H1 (cell line): ENCODE measurements around the gene SIRT3. TPM values are rescaled to one million over a fixed set of nuclear protein-coding genes. Genes with fewer than 3 reads are reported as not detected.

Experiments used
- CTCF ChIA-PET: fragments of 300-600 bp; sonication (Branson Sonifier 250); formaldehyde crosslinking; loops from one replicate; lab custom pipeline; 2021; ENCODE audit not compliant: partially characterized antibody; lab: Charles Lee
- POLR2A ChIA-PET: fragments of 300-600 bp; sonication (Branson Sonifier 250); formaldehyde crosslinking; loops from one replicate; lab custom pipeline; 2021; ENCODE audit warnings: inconsistent platforms; ENCODE audit not compliant: partially characterized antibody; lab: Charles Lee
- DNase-seq, 2 experiments: peaks; one replicate each; pipeline versions ENCODE4 v3.0.0 to v3.0.0-alpha.2; 2010 to 2022; ENCODE audit warnings: low spot score in 2 of 2, low read depth in 1 of 2, mixed read lengths in 1 of 2
- FAIRE-seq: peaks from 2 replicates; lab custom pipeline; 2011; peaks lifted over from hg19 to GRCh38; lab: Jason Lieb, UNC
- H2AFZ ChIP-seq: 2 replicates; pipeline ENCODE4 v1.8.1; 2012; ENCODE audit warnings: low read length, inconsistent platforms
- H2AK5ac ChIP-seq: 2 replicates; pipeline ENCODE4 v1.6.1; 2013; ENCODE audit warnings: low read depth, low read length
- H2BK120ac ChIP-seq: replicated peaks from 2 replicates; pipeline ENCODE3; 2013; ENCODE audit warnings: low read depth, low read length, inconsistent platforms
- H2BK12ac ChIP-seq: 2 replicates; pipeline ENCODE4 v1.6.1; 2013; ENCODE audit warnings: low read depth, low read length
- H2BK15ac ChIP-seq: 2 replicates; pipeline ENCODE4 v1.6.1; 2013; ENCODE audit warnings: low read length
- H2BK20ac ChIP-seq: 2 replicates; pipeline ENCODE4 v1.6.1; 2013; ENCODE audit warnings: low read length
- H2BK5ac ChIP-seq: 2 replicates; pipeline ENCODE4 v1.6.1; 2013; ENCODE audit warnings: low read depth, low read length
- H3K14ac ChIP-seq: 2 replicates; pipeline ENCODE4 v1.6.1; 2013; ENCODE audit warnings: inconsistent platforms; ENCODE audit not compliant: insufficient read length
- H3K18ac ChIP-seq: 2 replicates; pipeline ENCODE4 v1.6.1; 2013; ENCODE audit warnings: low read length; ENCODE audit errors: extremely low read depth
- H3K23ac ChIP-seq: 2 replicates; pipeline ENCODE4 v1.6.1; 2013; ENCODE audit warnings: inconsistent platforms; ENCODE audit not compliant: insufficient read length
- H3K23me2 ChIP-seq: 2 replicates; pipeline ENCODE4 v1.6.1; 2013; ENCODE audit warnings: low read depth, low read length
- H3K27ac ChIP-seq: 2 replicates; pipeline ENCODE4 v1.6.1; 2011; ENCODE audit warnings: low read depth, low read length, inconsistent platforms
- H3K27me3 ChIP-seq, 4 experiments: replicated peaks in 1 of 4; 1 replicate in 1 of 4; 2 replicates in 3 of 4; pipeline versions ENCODE4 v1.6.1 to v1.8.1; 2011 to 2013; ENCODE audit warnings: low read length in 3 of 4, mild to moderate bottlenecking in 3 of 4, inconsistent platforms in 2 of 4, mixed read lengths in 2 of 4, moderate library complexity in 1 of 4; ENCODE audit not compliant: control insufficient read depth in 3 of 4, insufficient read depth in 3 of 4; ENCODE audit errors: extremely low read depth in 1 of 4
- H3K36me3 ChIP-seq, 4 experiments: 2 replicates each; pipeline versions ENCODE4 v1.6.1 to v1.8.1; 2011 to 2013; ENCODE audit warnings: mild to moderate bottlenecking in 4 of 4, low read length in 3 of 4, moderate library complexity in 2 of 4, control low read depth in 1 of 4, inconsistent platforms in 1 of 4; ENCODE audit not compliant: insufficient read depth in 4 of 4, control insufficient read depth in 2 of 4
- H3K4ac ChIP-seq: replicated peaks from 2 replicates; pipeline ENCODE3; 2013; ENCODE audit warnings: low read length, low read depth, mixed read lengths, inconsistent platforms; ENCODE audit not compliant: insufficient read length
- H3K4me1 ChIP-seq, 4 experiments: replicated peaks in 1 of 4; 1 replicate in 1 of 4; 2 replicates in 3 of 4; pipeline versions ENCODE4 v1.6.1 to v1.8.1; 2011 to 2013; ENCODE audit warnings: low read length in 3 of 4, inconsistent platforms in 2 of 4, mixed read lengths in 1 of 4; ENCODE audit not compliant: insufficient read depth in 4 of 4, control insufficient read depth in 3 of 4
- H3K4me2 ChIP-seq, 2 experiments: 2 replicates each; pipeline versions ENCODE4 v1.6.1 to v1.8.1; 2011 to 2013; ENCODE audit warnings: low read depth in 2 of 2, low read length in 2 of 2, control low read depth in 1 of 2, inconsistent platforms in 1 of 2, mild to moderate bottlenecking in 1 of 2; ENCODE audit not compliant: insufficient read depth in 1 of 2
- H3K4me3 ChIP-seq, 4 experiments: fragments of 200-600, 300-600 bp in 1 of 4; sonication (generic), shearing (Covaris generic), sonication (Bioruptor Twin) in 1 of 4; 2 replicates each; pipeline versions ENCODE4 v1.5.1 to v1.8.1; 2011 to 2016; ENCODE audit warnings: low read length in 4 of 4, low read depth in 3 of 4, control low read depth in 2 of 4, inconsistent platforms in 2 of 4, mild to moderate bottlenecking in 2 of 4, mixed read lengths in 1 of 4, moderate library complexity in 1 of 4; ENCODE audit not compliant: insufficient read depth in 2 of 4; ENCODE audit errors: extremely low read depth in 1 of 4
- H3K56ac ChIP-seq: replicated peaks from 2 replicates; pipeline ENCODE3; 2013; ENCODE audit warnings: low read depth, mild to moderate bottlenecking, mixed read lengths, low read length, inconsistent platforms; ENCODE audit not compliant: insufficient read length
- H3K79me1 ChIP-seq: 2 replicates; pipeline ENCODE4 v1.6.1; 2013; ENCODE audit warnings: low read depth, low read length, control low read depth
- H3K79me2 ChIP-seq, 2 experiments: 2 replicates each; pipeline versions ENCODE4 v1.6.1 to v1.8.1; 2012 to 2013; ENCODE audit warnings: low read length in 2 of 2, mild to moderate bottlenecking in 2 of 2, inconsistent platforms in 1 of 2; ENCODE audit not compliant: insufficient read depth in 2 of 2, control insufficient read depth in 1 of 2
- H3K9ac ChIP-seq, 4 experiments: replicated peaks in 1 of 4; 1 replicate in 1 of 4; 2 replicates in 3 of 4; pipeline versions ENCODE4 v1.6.1 to v1.8.1; 2011 to 2013; ENCODE audit warnings: low read depth in 3 of 4, low read length in 3 of 4, control low read depth in 2 of 4, mild to moderate bottlenecking in 2 of 4, moderate library complexity in 2 of 4, inconsistent platforms in 1 of 4; ENCODE audit errors: extremely low read depth in 1 of 4
- H3K9me3 ChIP-seq, 2 experiments: 2 replicates each; pipeline versions ENCODE4 v1.6.1 to v1.8.1; 2012 to 2013; ENCODE audit warnings: mild to moderate bottlenecking in 2 of 2, moderate library complexity in 2 of 2, control low read depth in 1 of 2, inconsistent platforms in 1 of 2, low read depth in 1 of 2, low read length in 1 of 2, mixed read lengths in 1 of 2; ENCODE audit not compliant: insufficient read depth in 2 of 2
- H4K20me1 ChIP-seq, 2 experiments: replicated peaks in 1 of 2; 2 replicates each; pipeline versions ENCODE3 to v1.8.1; 2011 to 2013; ENCODE audit warnings: inconsistent platforms in 2 of 2, low read length in 2 of 2, mild to moderate bottlenecking in 1 of 2; ENCODE audit not compliant: insufficient read depth in 2 of 2, control insufficient read depth in 1 of 2
- H4K5ac ChIP-seq: 2 replicates; pipeline ENCODE4 v1.6.1; 2013; ENCODE audit warnings: low read length, low read depth, mixed read lengths, inconsistent platforms; ENCODE audit not compliant: insufficient read length
- H4K8ac ChIP-seq: 2 replicates; pipeline ENCODE4 v1.8.0; 2013; ENCODE audit warnings: mild to moderate bottlenecking, moderate library complexity, low read length, inconsistent platforms; ENCODE audit not compliant: insufficient read depth; ENCODE audit errors: extremely low read depth
- H4K91ac ChIP-seq: replicated peaks from 2 replicates; pipeline ENCODE3; 2013; ENCODE audit warnings: low read length, mixed read lengths, inconsistent platforms; ENCODE audit not compliant: insufficient read length
- CHD2 ChIP-seq: IDR thresholded peaks from 2 replicates; pipeline ENCODE4 v1.6.1; 2012; ENCODE audit warnings: low read length, improper control_type of control experiment
- CTBP2 ChIP-seq: IDR thresholded peaks from 2 replicates; pipeline ENCODE4 v1.7.0; 2011; ENCODE audit warnings: borderline replicate concordance, mild to moderate bottlenecking, moderate library complexity, mixed read lengths, low read length; ENCODE audit not compliant: insufficient read depth, insufficient read length
- EZH2 ChIP-seq: fragments of 200-600 bp; sonication (generic); IDR thresholded peaks from 2 replicates; pipeline ENCODE4 v1.7.1; 2012; ENCODE audit warnings: low read depth, mild to moderate bottlenecking, moderate library complexity, low read length, inconsistent platforms; ENCODE audit not compliant: severe bottlenecking
- POLR2A ChIP-seq, 2 experiments: IDR thresholded peaks; 1 replicate in 1 of 2; 2 replicates in 1 of 2; pipeline ENCODE4 v1.6.1; 2011; ENCODE audit warnings: low read depth in 2 of 2, low read length in 2 of 2, mild to moderate bottlenecking in 2 of 2; ENCODE audit errors: control extremely low read depth in 1 of 2
- RBBP5 ChIP-seq: IDR thresholded peaks from 2 replicates; pipeline ENCODE4 v1.7.1; 2012; ENCODE audit warnings: low read depth, mild to moderate bottlenecking, inconsistent platforms, low read length, moderate library complexity, borderline replicate concordance
- RFX5 ChIP-seq: IDR thresholded peaks from 2 replicates; pipeline ENCODE4 v1.6.1; 2011; ENCODE audit warnings: low read depth, low read length, improper control_type of control experiment, borderline replicate concordance
- SIN3A ChIP-seq, 2 experiments: IDR thresholded peaks in 1 of 2; conservative IDR thresholded peaks in 1 of 2; 2 replicates each; pipeline ENCODE4 v1.6.1; 2011 to 2012; ENCODE audit warnings: low read length in 2 of 2, improper control_type of control experiment in 1 of 2, low read depth in 1 of 2, mild to moderate bottlenecking in 1 of 2
- SP2 ChIP-seq: IDR thresholded peaks from 2 replicates; pipeline ENCODE4 v1.6.1; 2012; ENCODE audit warnings: mild to moderate bottlenecking, low read length, inconsistent platforms
- TAF7 ChIP-seq: optimal IDR thresholded peaks from 2 replicates; pipeline ENCODE3; 2011; ENCODE audit warnings: low read depth, mild to moderate bottlenecking, inconsistent platforms, low read length, moderate library complexity, borderline replicate concordance
- TEAD4 ChIP-seq: IDR thresholded peaks from 2 replicates; pipeline ENCODE4 v1.6.1; 2012; ENCODE audit warnings: low read depth, low read length, inconsistent platforms, mixed read lengths
- WGBS, 2 experiments: shearing (Covaris generic) in 1 of 2; methylation state at CpG; one replicate each; pipeline versions ENCODE4 v1.1.6 to v1.1.7; 2013 to 2015; ENCODE audit warnings: low lambda C conversion rate in 2 of 2, mixed read lengths in 2 of 2, inconsistent platforms in 1 of 2, low coverage in 1 of 2, missing lambda C conversion rate in 1 of 2; ENCODE audit not compliant: insufficient replicate concordance in 2 of 2, insufficient coverage in 1 of 2, insufficient read length in 1 of 2; ENCODE audit errors: extremely low coverage in 1 of 2, missing lambda C conversion rate in 1 of 2; 5-methylcytosine and 5-hydroxymethylcytosine counted together
- polyA plus RNA-seq, 7 experiments: library from polyadenylated mRNA; depleted of rRNA in 3 of 7; stranded (reverse) in 5 of 7; unstranded in 2 of 7; fragments of >200 nt in 5 of 7; fragments of 200-250 nt in 2 of 7; gene quantifications; 1 replicate in 5 of 7; 2 replicates in 1 of 7; 4 replicates in 1 of 7; pipeline versions ENCODE4 v1.2.1 to v1.2.3, GENCODE V29; 2011 to 2013; ENCODE audit warnings: missing spikeins in 2 of 7, mixed read lengths in 2 of 7
- total RNA-seq: library from RNA; stranded (reverse); fragmentation: NEBNext Ultra II Directional; extraction: Animal tissue kit (Norgen Biotek cat#: 25700); gene quantifications from 2 replicates; pipeline ENCODE4 v1.2.1, GENCODE V29; 2021

SIRT3 gene
- total and polyA plus RNA-seq, 2 of the 8 experiments (the other 6 are each of a cell fraction or from before 2014, with no cell fraction given): 14.3 to 21.6 TPM

GRCh38 chr11:284105-285020 lies 48.2 kb upstream of the SIRT3 start:
- Histone ChIP-seq H4K8ac (peak overlapping the region; percentile 82; the same call in 1 of the 2 replicates), H3K36me3 (no peaks in the 10 kb centered on the region), H3K23ac (no peak overlapping the region), H2BK120ac (peak overlapping the region; percentile 92), H3K27ac (no peak overlapping the region; the same call in 1 of the 2 replicates), H2BK5ac (peak overlapping the region; percentile 88; the same call in 1 of the 2 replicates), H4K91ac (peak overlapping the region; percentile 74), H3K14ac (no peak overlapping the region), H3K79me1 (no peaks in the 10 kb centered on the region), H3K18ac (no peak overlapping the region), H2AK5ac (0 out of 2 replicates have a peak overlapping the region, but pooled peaks have one; percentile 40), H3K9me3 (peaks cover 0 to 3% of the 10 kb centered on the region in 2 experiments; a peak in 1 of 4 replicates), H3K4me2 (no peak overlapping the region), H2BK15ac (0 out of 2 replicates have a peak overlapping the region, but pooled peaks have one; percentile 72), H3K9ac (no peak overlapping the region), H3K4me3 (no peak overlapping the region), H3K27me3 (peaks cover 5 to 16% (median 13%) of the 10 kb centered on the region in 4 experiments; a peak in 6 of 7 replicates), H4K5ac (peak overlapping the region; percentile 38), H3K79me2 (no peaks in the 10 kb centered on the region), H3K4ac (peak overlapping the region; percentile 32), H3K56ac (no peak overlapping the region), H3K4me1 (peaks cover 0 to 14% (median 9%) of the 10 kb centered on the region in 4 experiments; a peak in 6 of 7 replicates), H3K23me2 (peaks cover 5% of the 10 kb centered on the region; the same call in 1 of the 2 replicates), H2BK20ac (no peak overlapping the region), H2BK12ac (peak overlapping the region; percentile 39; the same call in 1 of the 2 replicates), H4K20me1 (no peaks in the 10 kb centered on the region), H2AFZ (no peak overlapping the region)
- FAIRE-seq (no peak), DNase-seq (peak in 1 of 2 experiments; percentile 45)
- POLR2A ChIA-PET: interaction anchor here (1.1 to 7.7 kb wide), 7 partner anchors 8 to 87 kb away, joined by 3 to 51 read pairs (median 5); partner anchors contain the start of gene IFITM5
- CTCF ChIA-PET: interaction anchor here (0.9 to 8.6 kb wide), 6 partner anchors 10 to 80 kb away, joined by 3 to 88 read pairs (median 5); no protein-coding TSS in a partner anchor
- 85% methylated on average over 22 of the region's 24 CpGs; no CpG with 5 or more reads in 1 of the 2 experiments for WGBS, 2 experiments
- TF ChIP-seq EZH2: no peak
- TF ChIP-seq RBBP5: no peak
- no peak for TF ChIP-seq POLR2A (IDR thresholded peaks at IDR 0.05; ENCODE audit: control extremely low read depth in 1 of 2, low read depth in 2 of 2, low read length in 2 of 2)
- no peak for TF ChIP-seq RFX5
- TF ChIP-seq SP2: no peak
- TF ChIP-seq TAF7: no peak
- no peak for TF ChIP-seq SIN3A (conservative IDR thresholded peaks at IDR 0.05 in 1 of 2, IDR thresholded peaks at IDR 0.05 in 1 of 2; ENCODE audit: low read depth in 1 of 2, low read length in 2 of 2)
- no peak for TF ChIP-seq CHD2
- TF ChIP-seq CTBP2: no peak
- TF ChIP-seq TEAD4: no peak
